Nephron progenitor cell (in vitro differentiated cells): Measurements from ENCODE around the gene LINS1.

Experiments used
- DNase-seq: peaks from one replicate; pipeline ENCODE4 v3.0.0; 2021
- H3K27ac Mint-ChIP-seq: 2 replicates; pipeline ENCODE4 v1.8.0; 2021; ENCODE audit warnings: mild to moderate bottlenecking, moderate library complexity, mixed read lengths
- H3K27me3 Mint-ChIP-seq: 2 replicates; pipeline ENCODE4 v1.8.0; 2021; ENCODE audit warnings: mild to moderate bottlenecking, low read depth, mixed read lengths; ENCODE audit not compliant: poor library complexity
- H3K36me3 Mint-ChIP-seq: 2 replicates; pipeline ENCODE4 v1.8.0; 2021; ENCODE audit warnings: low read depth, mixed read lengths
- H3K4me1 Mint-ChIP-seq: 2 replicates; pipeline ENCODE4 v1.8.0; 2021; ENCODE audit warnings: mixed read lengths
- H3K4me3 Mint-ChIP-seq: 2 replicates; pipeline ENCODE4 v1.8.0; 2021; ENCODE audit warnings: mild to moderate bottlenecking, moderate library complexity, mixed read lengths
- H3K9me3 Mint-ChIP-seq: 2 replicates; pipeline ENCODE4 v1.8.0; 2021; ENCODE audit warnings: mild to moderate bottlenecking, moderate library complexity, mixed read lengths
- CTCF ChIP-seq: fragments of 200-600 bp; sonication (generic); IDR thresholded peaks from 2 replicates; pipeline ENCODE4 v1.5.0; 2021; ENCODE audit warnings: antibody characterized with exemption

The LINS1 gene

GRCh38 chr15:100566850-100567628 lies 34.9 kb downstream of the LINS1 start:
- Mint-ChIP-seq H3K27me3 (peaks cover 5% of the 10 kb centered on the region), H3K36me3 (peaks cover 28% of the 10 kb centered on the region), H3K4me1 (no peaks in the 10 kb centered on the region), H3K27ac (no peak overlapping the region), H3K9me3 (no peaks in the 10 kb centered on the region), H3K4me3 (no peak overlapping the region)
- DNase-seq: no peak
- no peak for TF ChIP-seq CTCF

- Mint-ChIP-seq H3K27ac (no peak overlapping the region), H3K9me3 (no peaks in the 10 kb centered on the region), H3K27me3 (peaks cover 5% of the 10 kb centered on the region), H3K4me1 (no peaks in the 10 kb centered on the region), H3K4me3 (no peak overlapping the region), H3K36me3 (peaks cover 15% of the 10 kb centered on the region)
- DNase-seq: no peak
- TF ChIP-seq CTCF: no peak
Observed at GRCh38 chr15:100565591-100565990, 36.4 kb downstream of the LINS1 start.

GRCh38 chr15:100560323-100560722 lies 41.7 kb downstream of the LINS1 start:
- Mint-ChIP-seq H3K4me1 (no peaks in the 10 kb centered on the region), H3K36me3 (peaks cover 17% of the 10 kb centered on the region), H3K27ac (no peak overlapping the region), H3K27me3 (peaks cover 5% of the 10 kb centered on the region), H3K9me3 (peaks cover 26% of the 10 kb centered on the region), H3K4me3 (no peak overlapping the region)
- DNase-seq: no peak
- no peak for TF ChIP-seq CTCF

- H3K36me3 Mint-ChIP-seq: peaks cover 25% of the 10 kb centered on the region
- H3K27ac Mint-ChIP-seq: no peak overlapping the region
- TF ChIP-seq CTCF: no peak
- no peak overlapping the region for H3K4me3 Mint-ChIP-seq
- H3K4me1 Mint-ChIP-seq: no peaks in the 10 kb centered on the region
- DNase-seq: no peak
- peaks cover 8% of the 10 kb centered on the region for H3K27me3 Mint-ChIP-seq
- peaks cover 36% of the 10 kb centered on the region for H3K9me3 Mint-ChIP-seq
Observed at GRCh38 chr15:100559330-100559729, 42.7 kb downstream of the LINS1 start.

GRCh38 chr15:100558771-100559254 lies 43.2 kb downstream of the LINS1 start:
- no peak overlapping the region for H3K27ac Mint-ChIP-seq
- TF ChIP-seq CTCF: no peak
- H3K4me1 Mint-ChIP-seq: no peaks in the 10 kb centered on the region
- H3K27me3 Mint-ChIP-seq: peaks cover 7% of the 10 kb centered on the region
- H3K36me3 Mint-ChIP-seq: peaks cover 30% of the 10 kb centered on the region
- H3K4me3 Mint-ChIP-seq: no peak overlapping the region
- DNase-seq: no peak
- peaks cover 41% of the 10 kb centered on the region for H3K9me3 Mint-ChIP-seq

- H3K9me3 Mint-ChIP-seq: peaks cover 58% of the 10 kb centered on the region
- H3K4me1 Mint-ChIP-seq: no peaks in the 10 kb centered on the region
- no peak for DNase-seq
- peaks cover 34% of the 10 kb centered on the region for H3K36me3 Mint-ChIP-seq
- no peak overlapping the region for H3K27ac Mint-ChIP-seq
- peaks cover 10% of the 10 kb centered on the region for H3K27me3 Mint-ChIP-seq
- TF ChIP-seq CTCF: no peak
- no peak overlapping the region for H3K4me3 Mint-ChIP-seq
Observed at GRCh38 chr15:100553468-100553867, 48.5 kb downstream of the LINS1 start.
